GM04503 (cell line): ENCODE measurements around the gene ZNF511.

Experiments
- DNase-seq: peaks from one replicate; pipeline ENCODE4 v3.0.0-alpha.2; 2012; ENCODE audit warnings: low read depth

ZNF511 gene

DNA sequence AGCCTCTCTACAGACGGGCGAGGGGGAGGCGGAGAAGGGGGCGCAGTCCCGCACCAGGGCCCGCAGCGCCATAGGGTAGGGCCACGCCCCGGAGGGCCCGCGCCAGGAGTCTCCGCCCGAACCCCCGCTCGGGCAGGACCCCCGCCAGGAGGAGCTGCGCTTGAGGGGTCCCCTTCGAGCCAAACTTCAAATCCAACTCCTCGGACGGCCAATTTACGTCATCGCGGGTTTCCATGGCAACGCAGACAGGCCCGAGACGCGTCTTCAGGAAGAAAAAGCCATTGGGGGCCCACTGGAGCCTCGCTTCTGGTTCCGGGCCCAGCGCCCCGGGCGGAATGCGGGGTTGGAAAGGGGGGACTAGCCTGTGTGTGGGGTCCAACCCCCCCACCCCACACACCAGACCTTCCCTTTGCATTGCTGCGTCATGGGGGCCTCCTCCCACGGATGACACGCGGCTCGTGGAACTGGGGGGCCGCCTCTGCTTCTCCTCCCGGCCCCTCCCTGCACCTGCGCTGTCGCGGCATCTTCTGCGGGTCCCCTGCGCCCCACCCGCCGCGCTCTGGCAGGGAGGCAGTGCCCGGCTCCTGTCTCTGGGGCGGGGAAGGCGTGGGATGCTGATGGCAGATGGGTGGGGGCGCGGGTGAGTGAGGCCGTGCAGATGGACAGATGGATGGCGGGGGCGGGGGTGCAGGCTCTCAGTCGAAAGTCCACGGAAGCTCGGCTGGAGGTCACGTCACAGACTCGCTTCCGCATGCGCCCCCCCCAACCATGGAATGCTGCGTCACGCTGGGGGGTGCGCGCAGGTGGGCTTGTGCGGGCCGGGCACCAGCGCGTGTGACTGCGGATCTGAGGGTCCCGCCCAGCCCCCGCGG, 26.8 kb downstream of the ZNF511 start:
- DNase-seq: no peak

DNA sequence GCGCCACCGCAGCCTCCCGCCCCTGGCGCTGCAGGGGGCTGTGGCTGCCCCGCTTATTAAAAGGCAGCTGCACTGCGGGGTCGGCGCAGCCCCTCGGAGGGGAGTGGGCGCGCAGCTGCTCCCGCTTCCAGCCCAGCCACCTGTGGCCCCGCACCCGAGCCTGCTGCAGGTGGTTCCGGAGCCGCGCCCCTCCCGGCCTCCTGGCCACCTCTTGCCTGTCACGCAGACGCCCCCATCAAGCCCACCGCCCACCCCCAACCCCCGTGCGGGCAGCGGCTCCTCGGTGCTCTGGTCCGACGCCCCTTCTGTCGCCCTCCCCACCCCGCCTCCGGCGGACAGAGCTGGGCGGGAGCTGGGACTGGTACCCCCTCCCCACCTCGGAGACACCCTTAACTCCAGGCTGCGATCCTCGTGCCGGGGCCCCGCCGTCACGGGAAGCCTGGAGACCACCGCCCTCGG, 27.4 kb downstream of the ZNF511 start:
- DNase-seq: no peak

DNA sequence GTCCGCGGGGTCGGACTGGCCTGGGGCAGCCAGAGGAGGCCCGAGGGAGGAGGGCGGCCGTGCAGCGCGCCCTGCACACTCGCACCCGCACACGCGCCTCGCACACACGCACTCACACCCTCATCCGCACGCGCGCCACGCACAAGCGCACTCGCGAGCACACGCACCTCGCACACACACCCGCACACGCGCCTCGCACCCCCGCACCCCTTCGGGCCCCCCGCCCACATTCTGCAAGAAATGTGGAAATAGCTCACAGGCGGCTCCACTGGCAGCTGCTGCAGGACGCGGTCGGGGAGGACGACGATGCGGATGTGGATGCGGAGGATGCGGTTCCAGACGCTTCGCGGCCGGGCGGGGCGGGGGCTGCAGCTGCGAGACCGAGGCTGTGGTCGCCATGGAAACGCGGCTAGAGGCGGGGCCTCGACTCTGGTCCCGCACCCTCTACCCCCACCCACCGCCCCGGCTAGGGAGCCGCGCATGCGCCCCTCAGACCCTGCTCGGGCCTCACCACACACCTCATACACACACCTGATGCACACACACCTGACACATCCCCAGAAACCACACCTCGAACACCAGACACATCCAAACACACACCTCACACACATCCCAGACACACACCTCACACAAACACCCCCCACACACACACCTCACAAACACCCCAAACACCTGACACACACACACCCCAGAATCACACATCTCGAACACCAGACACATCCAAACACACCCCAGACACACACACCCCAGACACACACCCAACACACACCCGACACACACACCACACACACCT, 28.1 kb downstream of the ZNF511 start, which contains the start of gene CALY:
CALY (minus strand) TSS at position 320 of the 793 bp plus-strand sequence. CDS start 7,907 bp downstream, outside the sequence.
- no peak for DNase-seq

DNA sequence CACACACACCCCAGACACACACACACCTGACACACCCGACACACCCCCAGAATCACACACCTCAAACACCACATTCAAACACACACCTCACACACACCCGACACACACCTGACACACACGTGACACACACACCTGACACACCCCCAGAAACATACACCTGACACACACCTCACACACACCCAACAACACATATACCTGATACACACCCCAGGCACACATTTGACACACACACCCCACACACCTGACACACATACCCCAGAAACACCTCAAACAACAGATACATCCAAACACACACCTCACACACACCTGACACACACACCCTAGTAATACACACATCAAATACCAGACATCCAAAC, 28.6 kb downstream of the ZNF511 start:
- DNase-seq: no peak

DNA sequence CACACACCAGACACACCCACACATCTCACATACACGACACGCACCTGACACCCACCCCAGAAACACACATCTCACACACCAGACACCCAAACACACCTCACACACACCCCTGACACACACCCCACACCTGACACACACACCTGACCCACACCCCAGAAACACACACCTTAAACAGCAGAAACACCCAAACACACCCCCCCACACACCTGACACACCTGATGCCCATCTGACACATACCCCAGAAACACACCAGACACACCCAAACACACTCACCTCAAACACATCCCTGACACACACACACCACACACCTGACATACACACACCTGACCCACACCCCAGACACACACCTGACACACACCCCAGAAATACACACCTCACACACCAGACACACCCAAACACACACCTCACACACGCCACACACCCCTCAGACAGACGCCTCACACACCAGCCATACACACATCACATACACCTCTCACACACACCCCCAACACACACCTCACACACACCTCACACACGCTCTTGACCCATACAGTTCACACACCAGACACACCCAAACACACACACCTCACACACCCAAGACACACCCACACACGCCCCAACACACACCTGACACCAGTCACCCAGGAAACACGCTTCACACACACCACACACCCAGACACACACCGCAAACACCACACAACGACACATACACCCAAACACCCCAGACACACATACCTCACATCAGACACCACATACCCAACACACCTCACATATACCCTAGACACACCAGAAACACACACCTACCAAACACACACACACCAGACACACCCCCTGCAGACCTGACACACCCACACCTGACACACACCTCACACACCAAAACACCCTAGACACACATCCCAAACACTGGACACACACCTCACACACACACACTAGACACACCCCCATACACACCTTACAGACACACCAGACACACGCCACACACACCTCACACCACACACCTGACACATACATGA, 29.7 kb downstream of the ZNF511 start:
- no peak for DNase-seq

DNA sequence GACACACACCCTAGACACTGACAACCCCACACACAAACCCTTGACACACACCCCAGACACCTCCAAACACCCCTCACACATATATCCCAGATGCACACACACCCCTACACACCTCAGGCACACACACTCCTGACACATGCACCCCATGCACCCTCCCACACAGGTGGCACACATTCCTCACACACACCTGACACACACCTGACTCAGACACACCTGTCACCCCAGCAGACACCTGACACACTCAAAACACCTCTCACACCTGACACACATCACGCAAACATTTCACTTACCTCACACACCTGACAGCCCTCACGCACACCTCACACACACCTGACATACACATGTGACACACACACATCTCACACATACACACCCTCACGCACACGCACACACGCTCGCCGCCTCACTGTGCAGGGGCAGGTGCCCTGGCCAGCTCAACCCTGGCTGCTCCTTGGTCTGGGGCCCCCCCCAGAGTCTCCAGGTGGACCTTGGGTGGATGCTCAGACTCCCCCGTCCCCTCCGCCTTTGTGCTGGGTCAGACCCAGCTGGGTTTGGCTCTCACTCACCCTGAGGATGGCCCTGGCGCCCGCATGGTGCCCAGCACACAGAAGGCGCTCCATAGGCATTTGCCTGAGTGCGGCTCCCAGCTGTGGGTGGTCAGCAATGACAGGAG, 31.1 kb downstream of the ZNF511 start:
- DNase-seq: no peak

DNA sequence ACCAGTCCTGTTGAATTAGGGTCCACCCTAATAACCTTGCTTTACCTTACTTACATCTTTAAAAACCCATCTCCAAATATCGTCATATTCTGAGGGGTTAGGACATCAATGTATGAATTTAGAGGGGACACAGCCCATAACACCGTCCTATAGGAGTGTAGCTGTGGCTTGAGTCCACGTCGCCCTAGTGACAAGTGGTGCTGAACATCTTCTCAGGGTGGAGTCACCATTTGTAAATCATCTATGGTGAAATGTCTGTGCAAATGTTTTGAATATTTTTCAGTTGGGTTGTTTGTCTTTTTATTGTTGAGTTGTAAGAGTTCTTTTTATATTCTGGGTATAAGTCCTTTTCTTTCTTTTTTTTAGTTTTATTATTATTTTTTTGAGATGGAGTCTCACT, 33.3 kb downstream of the ZNF511 start:
- DNase-seq: no peak

DNA sequence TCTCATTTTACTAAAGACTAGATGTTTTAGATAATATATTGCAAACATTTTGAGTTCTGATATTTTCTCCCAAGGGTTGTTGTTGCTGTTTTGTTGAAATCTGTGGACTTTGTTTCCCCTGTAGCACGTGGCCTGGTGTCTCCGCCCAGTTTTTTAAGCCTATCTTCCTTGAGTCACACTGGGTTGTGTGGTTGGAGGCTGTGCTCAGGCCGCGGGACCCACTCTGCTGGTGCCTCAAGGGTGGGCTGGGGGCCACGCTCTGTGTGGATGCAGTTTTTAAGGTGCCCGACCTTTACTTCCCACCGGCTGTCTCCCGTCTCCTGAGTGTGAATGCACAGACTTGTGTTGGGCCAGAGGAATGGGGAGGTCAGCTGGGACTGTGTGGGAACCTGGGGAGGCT, 34.2 kb downstream of the ZNF511 start:
- DNase-seq: no peak

DNA sequence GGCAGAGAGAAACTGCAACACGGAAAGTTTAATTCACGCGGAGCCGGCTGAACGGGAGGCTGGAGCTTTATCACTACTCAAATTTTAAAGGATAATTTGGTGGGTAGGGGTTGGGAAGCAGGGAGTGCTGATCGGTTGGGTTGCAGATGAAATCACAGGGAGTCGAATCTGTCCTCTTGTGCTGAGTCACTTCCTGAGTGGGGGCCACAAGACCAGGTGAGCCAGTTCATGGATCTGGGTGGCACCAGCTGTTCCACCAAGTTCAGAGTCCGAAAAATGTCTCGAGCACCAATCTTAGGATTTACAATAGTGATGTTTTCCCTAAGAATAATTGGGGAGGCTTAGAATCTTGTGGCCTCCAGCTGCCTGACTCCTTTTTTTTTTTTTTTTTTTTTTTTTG, 34.8 kb downstream of the ZNF511 start:
- DNase-seq: no peak

DNA sequence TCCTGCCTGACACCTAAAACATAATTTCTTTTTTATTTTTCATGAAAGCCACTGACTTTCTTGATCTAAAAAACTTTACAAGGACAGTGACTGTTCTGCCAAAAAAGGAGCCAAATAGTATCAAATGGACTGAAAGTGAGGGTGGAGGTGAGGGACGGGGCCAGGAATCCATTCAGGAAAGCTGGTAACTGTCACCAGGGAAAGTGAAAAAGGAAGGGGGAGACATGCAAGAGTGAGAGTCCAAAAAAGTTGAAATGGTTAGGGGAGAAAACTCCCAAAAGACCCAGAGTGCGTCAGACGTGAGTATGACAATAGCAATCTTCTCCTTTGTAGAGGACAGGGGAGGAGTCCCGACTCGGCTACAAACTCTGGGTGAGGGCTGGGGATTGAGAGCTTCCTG, 35.5 kb downstream of the ZNF511 start:
- no peak for DNase-seq

DNA sequence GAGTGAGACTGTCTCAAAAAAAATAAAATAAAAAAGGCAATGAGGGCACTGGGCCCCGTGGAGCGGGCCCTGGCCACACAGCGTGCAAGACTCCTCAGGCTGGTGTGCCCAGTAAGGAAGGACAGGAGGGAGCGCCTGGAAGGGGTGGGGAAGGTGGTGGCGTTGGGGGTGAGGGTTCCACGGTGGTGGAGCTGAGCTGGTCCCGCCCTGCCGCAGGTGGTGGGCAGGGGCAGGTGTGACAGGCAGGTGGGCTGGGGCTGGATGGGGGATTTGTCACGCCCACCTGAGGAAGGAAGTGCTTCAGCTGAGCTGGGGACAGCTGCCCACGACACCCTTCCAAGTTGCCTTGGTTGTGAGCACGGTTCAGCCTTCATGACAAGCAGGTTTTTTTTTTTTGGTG, 37.7 kb downstream of the ZNF511 start:
- no peak for DNase-seq

DNA sequence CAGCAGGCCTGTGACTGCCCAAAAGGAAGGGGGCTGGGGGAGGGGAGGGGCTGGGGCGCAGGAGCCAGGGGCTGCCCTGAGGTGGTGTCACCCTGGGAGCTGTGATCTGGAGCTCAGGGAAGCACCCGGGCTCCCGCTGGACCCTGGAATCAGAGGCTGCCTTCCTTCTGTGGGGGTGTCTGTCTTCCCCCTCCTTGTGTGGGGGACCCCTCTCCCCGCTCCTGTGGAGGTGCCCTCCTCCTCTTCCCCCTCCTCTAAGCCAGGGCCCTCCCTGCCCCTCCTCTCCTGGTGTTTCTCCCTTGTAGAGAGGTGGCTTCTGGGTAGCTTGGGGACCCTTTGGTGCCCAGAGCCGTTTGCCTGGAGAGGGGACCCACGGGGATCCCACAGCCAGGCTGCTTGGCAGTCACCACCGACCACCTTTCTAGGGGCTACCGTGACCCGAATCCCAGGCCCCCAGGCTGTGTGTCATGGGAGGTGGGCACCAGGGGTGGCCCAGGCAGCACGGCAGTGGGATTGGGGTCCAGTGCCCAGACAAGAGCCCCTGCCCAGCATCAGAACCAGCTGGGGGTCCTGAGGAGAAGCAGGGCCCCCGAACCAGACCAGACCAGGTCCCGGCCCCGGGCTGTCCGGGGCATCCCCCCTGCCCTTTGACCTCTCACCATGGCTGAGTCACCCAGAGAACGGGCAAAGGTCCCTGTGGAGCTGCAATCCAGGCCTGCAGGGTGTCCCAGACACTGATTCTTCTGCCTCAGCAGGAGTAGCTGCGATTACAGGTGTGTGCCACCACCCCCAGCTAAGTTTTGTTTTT, 39.2 kb downstream of the ZNF511 start:
- DNase-seq: no peak

DNA sequence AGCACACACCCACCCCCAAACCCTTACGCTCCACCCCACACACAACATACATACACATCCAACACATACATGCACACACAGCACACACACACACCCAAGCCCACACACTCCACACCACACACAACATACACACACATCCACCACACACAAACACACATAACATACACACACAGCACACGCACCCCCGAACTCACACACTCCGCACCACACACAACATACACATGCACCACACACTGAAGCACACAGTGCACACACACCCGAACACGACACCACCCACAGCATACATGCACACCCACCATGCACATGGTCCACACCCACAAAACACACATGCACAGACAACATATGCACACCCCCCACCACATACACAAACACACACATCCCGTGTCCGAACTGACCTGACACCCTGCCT, 40.5 kb downstream of the ZNF511 start:
- DNase-seq: no peak

DNA sequence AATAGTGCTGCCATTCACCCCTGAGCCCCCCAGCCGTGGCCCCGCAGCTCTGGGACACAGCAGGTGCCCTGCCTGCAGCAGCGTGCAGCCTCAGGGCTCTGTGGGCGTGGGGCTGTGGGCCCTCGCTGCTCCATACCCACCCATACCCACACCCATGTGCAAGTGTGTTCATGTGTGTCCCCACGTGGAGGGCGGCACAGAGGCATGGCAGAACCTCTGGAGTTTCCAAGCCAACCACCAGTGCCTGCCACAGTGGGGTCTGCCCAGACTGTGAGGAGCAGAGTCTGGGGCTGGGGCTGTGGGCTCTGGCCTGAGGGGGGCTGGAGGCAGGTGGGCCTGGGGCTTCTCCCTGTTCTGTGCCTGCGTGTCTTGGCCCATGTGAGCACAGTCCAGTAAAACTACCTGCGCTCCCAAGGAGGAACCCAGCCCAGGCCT, 40.9 kb downstream of the ZNF511 start:
- no peak for DNase-seq

DNA sequence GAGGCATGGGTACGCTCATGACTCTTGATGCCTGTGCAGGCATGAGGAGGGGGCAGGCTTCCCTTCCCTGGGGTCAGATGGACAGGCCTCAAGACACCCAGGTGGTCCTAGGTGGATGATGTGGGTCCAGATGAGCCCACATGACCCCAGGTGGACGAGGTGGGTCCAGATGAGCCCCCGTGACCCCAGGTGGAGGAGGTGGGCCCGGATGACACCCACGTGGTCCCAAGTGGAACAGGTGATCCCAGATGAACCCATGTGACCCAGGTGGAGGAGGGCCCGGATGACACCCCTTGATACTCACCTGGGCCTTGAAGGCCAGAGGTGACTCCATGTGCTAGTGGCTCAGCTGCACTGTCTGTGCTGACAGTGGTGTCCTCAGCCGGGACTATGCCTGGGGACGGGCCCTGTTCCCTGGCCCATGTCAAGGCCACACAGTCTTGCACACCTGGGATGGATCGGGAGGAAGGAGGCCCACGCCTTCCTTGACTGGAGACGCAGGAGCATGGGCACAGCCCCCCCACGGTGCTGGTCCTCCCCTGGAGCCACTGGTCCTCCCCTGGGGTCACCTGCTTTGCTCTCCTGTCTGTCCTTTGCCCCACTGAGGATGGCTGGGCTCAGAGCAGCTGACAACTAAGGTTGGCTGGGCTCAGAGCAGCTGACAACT, 41.7 kb downstream of the ZNF511 start:
- no peak for DNase-seq

DNA sequence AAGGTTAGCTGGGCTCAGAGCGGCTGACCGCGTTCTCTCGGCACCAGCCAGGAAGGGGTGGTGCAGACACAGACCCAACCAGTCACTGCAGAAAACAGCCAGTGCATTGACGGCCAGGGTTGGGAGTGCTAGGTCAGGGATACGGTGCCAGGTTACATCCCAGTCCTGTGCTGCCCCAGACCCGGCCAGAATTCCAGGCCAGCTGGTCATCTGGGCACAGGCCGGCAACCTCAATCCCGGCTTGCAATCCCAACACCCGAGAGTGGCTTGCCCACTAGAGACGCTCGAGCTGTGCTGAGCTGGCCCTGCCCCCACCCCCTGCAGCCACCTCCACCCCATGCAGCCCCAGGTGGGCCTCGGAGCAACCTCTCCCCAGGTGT, 42.2 kb downstream of the ZNF511 start:
- DNase-seq: no peak

DNA sequence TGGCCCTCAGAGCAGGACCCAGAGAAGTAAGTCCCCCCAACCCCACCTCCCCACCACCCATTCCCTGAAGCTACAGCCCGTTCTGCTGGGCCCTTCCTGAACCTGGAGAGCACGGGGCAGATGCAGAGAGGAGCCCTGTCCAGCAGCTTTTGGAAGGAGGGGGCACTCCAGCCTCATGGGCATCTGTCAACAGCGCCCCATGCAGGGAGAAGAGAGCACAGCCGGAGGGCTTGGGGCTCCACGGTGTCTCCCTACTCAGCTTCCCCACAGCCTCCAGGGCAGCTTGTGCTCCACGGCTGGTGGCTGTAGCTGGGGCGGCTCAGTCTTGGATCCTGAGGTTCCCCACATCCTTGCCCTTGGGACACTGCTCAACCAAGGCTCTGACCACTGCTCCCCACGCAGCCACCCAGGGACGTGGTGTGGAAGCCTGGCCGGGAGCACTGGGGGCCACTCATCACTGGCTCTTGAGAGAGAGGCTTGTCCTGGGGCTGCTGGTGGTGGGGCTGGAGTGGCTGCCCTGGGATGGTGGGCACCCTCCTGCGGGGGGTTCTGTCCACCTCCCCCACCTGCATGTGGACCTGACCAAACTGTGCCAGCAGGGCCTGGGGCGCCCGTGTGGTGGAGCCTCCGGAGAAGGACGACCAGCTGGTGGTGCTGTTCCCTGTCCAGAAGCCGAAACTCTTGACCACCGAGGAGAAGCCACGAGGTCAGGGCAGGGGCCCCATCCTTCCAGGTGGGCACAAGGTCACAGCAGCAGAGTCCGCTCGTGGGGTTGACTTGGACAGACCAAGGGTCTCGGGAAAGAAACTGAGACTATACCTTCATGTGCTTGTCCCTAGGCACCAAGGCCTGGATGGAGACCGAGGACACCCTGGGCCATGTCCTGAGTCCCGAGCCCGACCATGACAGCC, 42.9 kb downstream of the ZNF511 start:
- no peak for DNase-seq

DNA sequence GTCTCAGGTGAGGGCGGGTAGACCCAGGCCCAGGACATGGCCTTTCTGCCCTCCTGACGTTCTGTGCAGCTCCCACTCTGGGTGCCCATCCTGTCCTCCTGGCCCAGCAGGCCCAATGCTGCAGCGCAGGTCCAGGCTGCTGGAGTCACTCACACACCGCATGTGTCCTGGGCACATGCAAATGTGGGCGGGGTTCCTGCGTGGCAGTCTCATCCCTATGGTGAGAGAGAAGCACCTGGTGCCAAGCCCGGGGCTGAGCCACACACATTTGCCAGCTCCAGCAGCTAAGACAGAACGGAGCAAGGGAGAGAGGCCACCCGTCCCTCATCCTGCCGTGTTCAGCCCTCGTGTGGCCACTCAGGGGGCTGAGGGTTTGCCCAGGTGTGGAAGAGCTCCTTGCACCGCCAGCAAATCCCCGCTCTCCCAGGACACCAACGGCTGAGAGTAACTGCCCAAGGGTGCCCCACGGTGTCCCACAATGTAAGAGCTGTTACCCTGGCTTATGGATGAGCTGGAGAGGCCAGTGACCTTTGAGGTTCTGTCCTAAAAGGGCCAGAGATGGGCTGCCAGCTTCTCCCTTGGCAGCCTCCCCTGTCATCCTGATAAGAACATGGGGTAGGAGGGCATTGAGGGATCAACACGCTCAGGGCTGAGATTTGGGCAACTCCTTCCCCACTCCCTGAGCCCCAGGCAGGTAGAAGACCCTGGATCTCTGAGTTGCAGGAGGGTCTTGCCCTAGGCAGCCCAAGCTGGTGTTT, 44.7 kb downstream of the ZNF511 start:
- DNase-seq: no peak
